HepG2 (cell line): Measurements from ENCODE around the gene CPE. TPM values are rescaled to one million over a fixed set of nuclear protein-coding genes. Genes with fewer than 3 reads are reported as not detected.

Experiments used
- ARNT2 ChIP-seq: sonication (generic); formaldehyde crosslinking; IDR thresholded peaks from 2 replicates; pipeline ENCODE4 v1.8.0; 2022; ENCODE audit warnings: mild to moderate bottlenecking, low read depth, missing genetic modification reagents, moderate library complexity
- ATF2 ChIP-seq: sonication (generic); formaldehyde crosslinking; IDR thresholded peaks from 2 replicates; pipeline ENCODE4 v1.4.0; 2020; ENCODE audit warnings: missing genetic modification reagents
- BORCS8-MEF2B ChIP-seq: sonication (generic); formaldehyde crosslinking; IDR thresholded peaks from 2 replicates; pipeline ENCODE4 v1.8.0; 2022; ENCODE audit warnings: mild to moderate bottlenecking, missing genetic modification reagents
- CTCF ChIP-seq: sonication (generic); formaldehyde crosslinking; IDR thresholded peaks from 2 replicates; pipeline ENCODE4 v1.5.0; 2020; ENCODE audit warnings: mild to moderate bottlenecking, missing genetic modification reagents, moderate library complexity
- EEA1 ChIP-seq: sonication (generic); formaldehyde crosslinking; IDR thresholded peaks from 2 replicates; pipeline ENCODE4 v1.5.1; 2020; ENCODE audit warnings: mild to moderate bottlenecking, missing genetic modification reagents, borderline replicate concordance
- HINFP ChIP-seq: sonication (generic); formaldehyde crosslinking; IDR thresholded peaks from 2 replicates; pipeline ENCODE4 v1.4.0; 2020; ENCODE audit warnings: low read depth, mild to moderate bottlenecking, missing genetic modification reagents
- ISL2 ChIP-seq: sonication (generic); formaldehyde crosslinking; IDR thresholded peaks from 2 replicates; pipeline ENCODE4 v1.5.0; 2020; ENCODE audit warnings: missing genetic modification reagents
- KLF16 ChIP-seq, 2 experiments: sonication (generic) in 1 of 2; formaldehyde crosslinking in 1 of 2; IDR thresholded peaks; 2 replicates each; pipeline versions ENCODE4 v1.6.1 to v1.8.0; 2016 to 2023; ENCODE audit warnings: missing genetic modification reagents in 2 of 2, missing compliant biosample characterization in 1 of 2
- MBD4 ChIP-seq: IDR thresholded peaks from 2 replicates; pipeline ENCODE4 v1.6.1; 2012; ENCODE audit warnings: low read length, inconsistent platforms, borderline replicate concordance
- MED1 ChIP-seq: sonication (generic); formaldehyde crosslinking; IDR thresholded peaks from 2 replicates; pipeline ENCODE4 v1.4.0; 2020; ENCODE audit warnings: missing genetic modification reagents
- MIXL1 ChIP-seq: IDR thresholded peaks from 2 replicates; pipeline ENCODE4 v1.6.1; 2016
- PBX3 ChIP-seq: sonication (generic); formaldehyde crosslinking; IDR thresholded peaks from 2 replicates; pipeline ENCODE4 v1.8.1; 2023; ENCODE audit warnings: missing genetic modification reagents, inconsistent platforms, borderline replicate concordance
- PITX1 ChIP-seq: sonication (generic); formaldehyde crosslinking; IDR thresholded peaks from 2 replicates; pipeline ENCODE4 v1.5.1; 2020; ENCODE audit warnings: mild to moderate bottlenecking, missing genetic modification reagents
- SIN3A ChIP-seq: IDR thresholded peaks from 2 replicates; pipeline ENCODE4 v1.6.1; 2011; ENCODE audit warnings: low read depth, mild to moderate bottlenecking, control low read depth, low read length, borderline replicate concordance
- TBP ChIP-seq: sonication (generic); formaldehyde crosslinking; IDR thresholded peaks from 2 replicates; pipeline ENCODE4 v1.5.0; 2020; ENCODE audit warnings: missing genetic modification reagents
- TEAD3 ChIP-seq: optimal IDR thresholded peaks from 2 replicates; pipeline ENCODE3; 2016; ENCODE audit warnings: borderline replicate concordance
- ZBTB7B ChIP-seq: sonication (generic); formaldehyde crosslinking; IDR thresholded peaks from 2 replicates; pipeline ENCODE4 v1.4.0; 2020; ENCODE audit warnings: missing genetic modification reagents
- ZGPAT ChIP-seq: IDR thresholded peaks from 2 replicates; pipeline ENCODE4 v1.6.1; 2016; ENCODE audit warnings: mild to moderate bottlenecking
- ZNF607 ChIP-seq: sonication (generic); formaldehyde crosslinking; IDR thresholded peaks from 2 replicates; pipeline ENCODE4 v1.5.1; 2020; ENCODE audit warnings: missing genetic modification reagents, mild to moderate bottlenecking, borderline replicate concordance
- ZNF878 ChIP-seq: sonication (generic); formaldehyde crosslinking; IDR thresholded peaks from 2 replicates; pipeline ENCODE4 v1.8.1; 2023; ENCODE audit warnings: mild to moderate bottlenecking, missing genetic modification reagents, moderate library complexity
- ZSCAN20 ChIP-seq: sonication (generic); formaldehyde crosslinking; IDR thresholded peaks from 2 replicates; pipeline ENCODE4 v1.4.0; 2020; ENCODE audit warnings: missing genetic modification reagents, mild to moderate bottlenecking, borderline replicate concordance
- polyA plus RNA-seq, 8 experiments: library from polyadenylated mRNA; depleted of rRNA in 3 of 8; stranded (reverse) in 7 of 8; unstranded in 1 of 8; fragments of >200 nt; fragmentation: Illumina TruSeq in 4 of 8; extraction: Trizol in 4 of 8; gene quantifications; 2 replicates each; pipeline versions ENCODE4 v1.2.1 to v1.2.3, GENCODE V29; 2011 to 2016; ENCODE audit warnings: low read depth in 4 of 8, missing spikeins in 1 of 8, mixed read lengths in 1 of 8; ENCODE audit not compliant: insufficient read depth in 1 of 8
- total RNA-seq, 5 experiments: library from RNA; depleted of rRNA; stranded (reverse); fragments of >200 nt; fragmentation: Illumina TruSeq; extraction: Trizol; gene quantifications; 2 replicates each; pipeline ENCODE4 v1.2.3, GENCODE V29; 2016; ENCODE audit warnings: low read depth in 1 of 5

CPE gene
- total and polyA plus RNA-seq, 2 of the 13 experiments (the other 11 are each of a cell fraction or from before 2014, with no cell fraction given): 268 to 852 TPM

GRCh38 chr4:165343353-165344191, 35.2 kb upstream of the CPE start (continued):
- TF ChIP-seq KLF16 (CRISPR knock-in tag; IDR thresholded peaks at IDR 0.05): peak in 1 of 2 experiments; percentile 55; a peak in 1 of 4 replicates
- peak; percentile 95 for TF ChIP-seq MBD4
- no peak for TF ChIP-seq ZBTB7B (CRISPR knock-in tag)
- TF ChIP-seq ATF2 (CRISPR knock-in tag): 0 out of 2 replicates have a peak, but pooled peaks have one; percentile 13
- TF ChIP-seq TEAD3: peak; percentile 56
- TF ChIP-seq ZNF878 (CRISPR knock-in tag): peak; percentile 60; the same call in 1 of the 2 replicates
- TF ChIP-seq ZNF607 (CRISPR knock-in tag): peak; percentile 52; the same call in 1 of the 2 replicates
- TF ChIP-seq HINFP (CRISPR knock-in tag): no peak
- TF ChIP-seq CTCF (CRISPR knock-in tag): peak; percentile 62
- 0 out of 2 replicates have a peak, but pooled peaks have one; percentile 15 for TF ChIP-seq SIN3A
- peak; percentile 33; the same call in 1 of the 2 replicates for TF ChIP-seq ISL2 (CRISPR knock-in tag)
- 0 out of 2 replicates have a peak, but pooled peaks have one; percentile 25 for TF ChIP-seq ARNT2
- peak; percentile 69; the same call in 1 of the 2 replicates for TF ChIP-seq BORCS8-MEF2B (CRISPR knock-in tag)
- 0 out of 2 replicates have a peak, but pooled peaks have one; percentile 30 for TF ChIP-seq ZSCAN20 (CRISPR knock-in tag)
- TF ChIP-seq MIXL1 (CRISPR knock-in tag): no peak; the same call in 1 of the 2 replicates
- TF ChIP-seq ZGPAT (CRISPR knock-in tag): 0 out of 2 replicates have a peak, but pooled peaks have one; percentile 18
- no peak for TF ChIP-seq EEA1 (CRISPR knock-in tag)
- 0 out of 2 replicates have a peak, but pooled peaks have one; percentile 27 for TF ChIP-seq PBX3 (CRISPR knock-in tag)
- TF ChIP-seq PITX1 (CRISPR knock-in tag): peak; percentile 41; the same call in 1 of the 2 replicates
- TF ChIP-seq MED1: peak; percentile 62; the same call in 1 of the 2 replicates
- TF ChIP-seq TBP (CRISPR knock-in tag): no peak
